ENCODE data around the gene PAK6.
A peak's percentile ranks its signal among the peaks of the same experiment; 100 is the strongest.

Gene PAK6

GRCh38 chr15:40302288-40302886, 63.5 kb downstream of the PAK6 start:
- TF ChIP-seq, protein P1, sequence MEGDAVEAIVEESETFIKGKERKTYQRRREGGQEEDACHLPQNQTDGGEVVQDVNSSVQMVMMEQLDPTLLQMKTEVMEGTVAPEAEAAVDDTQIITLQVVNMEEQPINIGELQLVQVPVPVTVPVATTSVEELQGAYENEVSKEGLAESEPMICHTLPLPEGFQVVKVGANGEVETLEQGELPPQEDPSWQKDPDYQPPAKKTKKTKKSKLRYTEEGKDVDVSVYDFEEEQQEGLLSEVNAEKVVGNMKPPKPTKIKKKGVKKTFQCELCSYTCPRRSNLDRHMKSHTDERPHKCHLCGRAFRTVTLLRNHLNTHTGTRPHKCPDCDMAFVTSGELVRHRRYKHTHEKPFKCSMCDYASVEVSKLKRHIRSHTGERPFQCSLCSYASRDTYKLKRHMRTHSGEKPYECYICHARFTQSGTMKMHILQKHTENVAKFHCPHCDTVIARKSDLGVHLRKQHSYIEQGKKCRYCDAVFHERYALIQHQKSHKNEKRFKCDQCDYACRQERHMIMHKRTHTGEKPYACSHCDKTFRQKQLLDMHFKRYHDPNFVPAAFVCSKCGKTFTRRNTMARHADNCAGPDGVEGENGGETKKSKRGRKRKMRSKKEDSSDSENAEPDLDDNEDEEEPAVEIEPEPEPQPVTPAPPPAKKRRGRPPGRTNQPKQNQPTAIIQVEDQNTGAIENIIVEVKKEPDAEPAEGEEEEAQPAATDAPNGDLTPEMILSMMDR (IDR thresholded peaks at IDR 0.05), result no peak
- Histone ChIP-seq H3K4me1 (ENCODE audit: control insufficient read depth in 1 of 2, insufficient read depth in 1 of 2, low read depth in 1 of 2, low read length in 1 of 2) (peaks cover 50 to 51% of the 10 kb centered on the region in 2 experiments), H3K9me3 (no peaks in the 10 kb centered on the region), H3K4me3 (ENCODE audit: low read depth in 1 of 2, low read length in 1 of 2) (no peak overlapping the region), H3K27ac (peak overlapping the region; percentile 71), H3K27me3 (no peaks in the 10 kb centered on the region), H3K36me3 (peaks cover 77% of the 10 kb centered on the region)

- Histone ChIP-seq H3K36me3 (peaks cover 71% of the 10 kb centered on the region), H3K4me1 (ENCODE audit: control insufficient read depth in 1 of 2, insufficient read depth in 1 of 2, low read depth in 1 of 2, low read length in 1 of 2) (peaks cover 55% of the 10 kb centered on the region in 2 experiments), H3K9me3 (no peaks in the 10 kb centered on the region), H3K27ac (peak overlapping the region; percentile 71), H3K27me3 (no peaks in the 10 kb centered on the region), H3K4me3 (ENCODE audit: low read depth in 1 of 2, low read length in 1 of 2) (no peak overlapping the region)
- TF ChIP-seq, protein P1 (IDR thresholded peaks at IDR 0.05), result no peak
Observed at GRCh38 chr15:40302981-40303380, 64.1 kb downstream of the PAK6 start.

GRCh38 chr15:40303576-40303975, 64.7 kb downstream of the PAK6 start:
- Histone ChIP-seq H3K9me3 (no peaks in the 10 kb centered on the region), H3K4me3 (ENCODE audit: low read depth in 1 of 2, low read length in 1 of 2) (no peak overlapping the region), H3K36me3 (peaks cover 65% of the 10 kb centered on the region), H3K4me1 (ENCODE audit: control insufficient read depth in 1 of 2, insufficient read depth in 1 of 2, low read depth in 1 of 2, low read length in 1 of 2) (peaks cover 58 to 59% of the 10 kb centered on the region in 2 experiments), H3K27me3 (no peaks in the 10 kb centered on the region), H3K27ac (no peak overlapping the region)
- TF ChIP-seq, protein P1 (IDR thresholded peaks at IDR 0.05), result no peak

DNA sequence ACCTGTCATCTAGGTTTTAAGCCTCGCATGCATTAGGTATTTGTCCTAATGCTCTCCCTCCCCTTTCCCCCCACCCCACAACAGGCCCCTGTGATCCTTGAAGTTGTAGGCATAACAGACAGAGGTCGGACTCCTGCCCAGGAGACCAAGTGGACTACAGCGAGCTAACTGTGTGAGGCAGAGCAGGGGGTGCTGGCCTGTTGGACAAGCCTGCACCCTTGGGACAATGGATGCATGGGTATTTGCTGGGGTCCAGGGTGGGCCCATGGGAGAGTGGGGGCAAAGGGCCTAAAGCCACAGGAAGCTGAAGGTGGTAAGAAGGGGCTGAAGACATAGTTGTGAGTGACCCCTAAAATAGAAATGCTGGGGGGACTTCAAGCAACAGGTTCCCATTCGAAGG, 66.4 kb downstream of the PAK6 start:
- H3K4me1 ChIP-seq (ENCODE audit: control insufficient read depth in 1 of 2, insufficient read depth in 1 of 2, low read depth in 1 of 2, low read length in 1 of 2), result peaks cover 75 to 76% of the 10 kb centered on the region in 2 experiments
- peaks cover 48% of the 10 kb centered on the region for H3K36me3 ChIP-seq
- H3K9me3 ChIP-seq, result no peaks in the 10 kb centered on the region
- no peaks in the 10 kb centered on the region for H3K27me3 ChIP-seq
- peak overlapping the region in 1 of 2 experiments; percentile 87 for H3K4me3 ChIP-seq (ENCODE audit: low read depth in 1 of 2, low read length in 1 of 2)
- peak overlapping the region; percentile 98 for H3K27ac ChIP-seq
- TF ChIP-seq, protein P1 (IDR thresholded peaks at IDR 0.05), result no peak

DNA sequence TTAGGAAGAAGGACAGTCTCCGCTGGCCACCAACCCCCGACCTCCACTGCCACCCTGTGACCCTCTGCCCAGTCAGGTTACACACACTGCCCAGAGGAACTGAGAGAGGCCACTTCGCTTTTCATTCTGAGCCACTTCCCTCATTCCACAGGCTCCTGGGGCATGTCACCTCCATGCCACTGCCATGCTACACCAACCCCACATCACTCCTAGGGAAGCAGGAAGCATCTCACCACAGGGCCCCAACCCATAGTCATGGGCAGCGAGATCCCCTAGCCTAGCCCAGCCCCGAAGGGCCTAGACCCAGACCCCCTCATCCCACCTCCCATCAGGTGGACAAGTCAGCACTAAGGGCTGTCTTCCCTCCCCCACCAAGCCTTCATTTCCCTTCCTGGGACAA, 67.5 kb downstream of the PAK6 start:
- Histone ChIP-seq H3K36me3 (peaks cover 37% of the 10 kb centered on the region), H3K27ac (peak overlapping the region; percentile 98), H3K9me3 (no peaks in the 10 kb centered on the region), H3K4me1 (ENCODE audit: control insufficient read depth in 1 of 2, insufficient read depth in 1 of 2, low read depth in 1 of 2, low read length in 1 of 2) (peaks cover 68 to 69% of the 10 kb centered on the region in 2 experiments), H3K27me3 (no peaks in the 10 kb centered on the region), H3K4me3 (ENCODE audit: low read depth in 1 of 2, low read length in 1 of 2) (peak overlapping the region; percentile 87 to 88)
- TF ChIP-seq, protein P1 (IDR thresholded peaks at IDR 0.05), result no peak

Measured in neutrophil (primary cell).